Neural cell (in vitro differentiated cells): ENCODE measurements around the gene PHYH.

Source experiments
- CTCF ChIP-seq: fragments of 450-650 bp; IDR thresholded peaks from 2 replicates; pipeline ENCODE4 v1.5.1; 2014; ENCODE audit warnings: antibody characterized with exemption, mild to moderate bottlenecking, moderate library complexity; ENCODE audit not compliant: poor library complexity, severe bottlenecking
- EZH2 ChIP-seq: fragments of 200-600, 300-800 bp; shearing (Covaris generic), sonication (generic); IDR thresholded peaks from 2 replicates; pipeline ENCODE4 v1.6.1; 2014; ENCODE audit warnings: antibody characterized with exemption, low read length, borderline replicate concordance, mild to moderate bottlenecking; ENCODE audit not compliant: insufficient read depth, poor library complexity, severe bottlenecking
- MXI1 ChIP-seq: fragments of 450-650 bp; conservative IDR thresholded peaks from 2 replicates; pipeline ENCODE4 v1.6.1; 2014; ENCODE audit warnings: antibody characterized with exemption, mild to moderate bottlenecking; ENCODE audit not compliant: poor library complexity, severe bottlenecking
- POLR2AphosphoS5 ChIP-seq: IDR thresholded peaks from 2 replicates; pipeline ENCODE4 v1.6.1; 2012
- REST ChIP-seq: IDR thresholded peaks from 2 replicates; pipeline ENCODE4 v1.6.1; 2012; ENCODE audit warnings: borderline replicate concordance

GRCh38 chr10:13296476-13296875, 3.4 kb downstream of the PHYH start:
- TF ChIP-seq CTCF = no peak
- no peak for TF ChIP-seq REST
- no peak for TF ChIP-seq POLR2AphosphoS5
- TF ChIP-seq EZH2 = no peak
- TF ChIP-seq MXI1 = no peak
